GM12872 (cell line): ENCODE results near the gene RARRES2.

Experiments
- CTCF ChIP-seq: IDR thresholded peaks from 3 replicates; pipeline ENCODE4 v1.5.1; 2011; ENCODE audit warnings: low read depth, mild to moderate bottlenecking, low read length, moderate library complexity; ENCODE audit not compliant: insufficient read depth

The RARRES2 gene

GRCh38 chr7:150341263-150342120 lies at the start of gene RARRES2:
TSS of gene RARRES2 (minus strand) at chr7:150341629. CDS start at chr7:150340609, 1,020 bp downstream.
- no peak for TF ChIP-seq CTCF

GRCh38 chr7:150390205-150390604 lies 48.8 kb upstream of the RARRES2 start:
- no peak for TF ChIP-seq CTCF

GRCh38 chr7:150389532-150389816 lies 48.0 kb upstream of the RARRES2 start:
- no peak for TF ChIP-seq CTCF

GRCh38 chr7:150388709-150389531 lies 47.5 kb upstream of the RARRES2 start:
- TF ChIP-seq CTCF, result peak; percentile 39; the same call in 1 of the 3 replicates

GRCh38 chr7:150388306-150388705 lies 46.9 kb upstream of the RARRES2 start:
- no peak for TF ChIP-seq CTCF

GRCh38 chr7:150385302-150385723 lies 43.9 kb upstream of the RARRES2 start:
- TF ChIP-seq CTCF, result no peak

- TF ChIP-seq CTCF, result no peak
Measured at GRCh38 chr7:150384406-150385301, 43.2 kb upstream of the RARRES2 start.
